IMR-90 (cell line): ENCODE data around the gene NDRG2. TPM values are rescaled to one million over a fixed set of nuclear protein-coding genes. Genes with fewer than 3 reads are reported as not detected.

ENCODE experiments used
- ATAC-seq: fragments of 200-7000 bp; cut with Tn5 transposase; 2 replicates; pipeline ENCODE4 v1.9.1; 2020; ENCODE audit warnings: low read depth, mild to moderate bottlenecking, moderate library complexity
- BruUV-seq: library from RNA; stranded (reverse); fragments of 400-500 nt; replicated peaks from 2 replicates; lab custom pipeline; 2021; lab: Mats Ljungman, UMichigan
- CTCF ChIA-PET: fragments of 300-600 bp; formaldehyde crosslinking; extraction: SDS; loops from one replicate; lab custom pipeline; 2021; ENCODE audit warnings: antibody characterized with exemption; lab: Yijun Ruan, JAX
- POLR2A ChIA-PET: fragments of 300-600 bp; sonication (Branson Sonifier 250); formaldehyde crosslinking; loops from one replicate; lab custom pipeline; 2022; ENCODE audit warnings: antibody characterized with exemption; ENCODE audit not compliant: unreplicated experiment; lab: Charles Lee
- DNase-seq: peaks from one replicate; pipeline ENCODE4 v3.0.0; 2013
- H2AFZ ChIP-seq: replicated peaks from 2 replicates; pipeline ENCODE3; 2013; ENCODE audit warnings: low read length, mild to moderate bottlenecking; ENCODE audit not compliant: poor library complexity
- H2AK5ac ChIP-seq: 2 replicates; pipeline ENCODE4 v1.6.1; 2013; ENCODE audit warnings: low read depth, low read length, inconsistent platforms
- H2AK9ac ChIP-seq: replicated peaks from 2 replicates; pipeline ENCODE3; 2013; ENCODE audit warnings: mild to moderate bottlenecking, low read depth, low read length, moderate library complexity; ENCODE audit not compliant: poor library complexity
- H2BK120ac ChIP-seq: 2 replicates; pipeline ENCODE4 v1.6.1; 2013; ENCODE audit warnings: low read depth, low read length, inconsistent platforms
- H2BK15ac ChIP-seq: 3 replicates; pipeline ENCODE4 v1.6.1; 2013; ENCODE audit warnings: low read depth, low read length, inconsistent platforms
- H2BK20ac ChIP-seq: 2 replicates; pipeline ENCODE4 v1.6.1; 2013; ENCODE audit warnings: low read depth, mild to moderate bottlenecking, inconsistent platforms, low read length, moderate library complexity
- H2BK5ac ChIP-seq: 2 replicates; pipeline ENCODE4 v1.6.1; 2013; ENCODE audit warnings: mild to moderate bottlenecking, low read depth, low read length, inconsistent platforms; ENCODE audit not compliant: poor library complexity, severe bottlenecking
- H3K14ac ChIP-seq: replicated peaks from 2 replicates; pipeline ENCODE4 v1.6.1; 2013; ENCODE audit warnings: low read depth, low read length, inconsistent platforms
- H3K18ac ChIP-seq: 2 replicates; pipeline ENCODE4 v1.6.1; 2013; ENCODE audit warnings: low read depth, low read length, control low read depth
- H3K23ac ChIP-seq: 2 replicates; pipeline ENCODE4 v1.6.1; 2013; ENCODE audit warnings: low read depth, low read length, inconsistent platforms
- H3K27ac ChIP-seq: 2 replicates; pipeline ENCODE4 v1.5.1; 2013; ENCODE audit warnings: mild to moderate bottlenecking, control low read depth, low read length; ENCODE audit not compliant: insufficient read depth
- H3K27me3 ChIP-seq: 2 replicates; pipeline ENCODE4 v1.6.1; 2013; ENCODE audit warnings: low read length; ENCODE audit not compliant: control insufficient read depth, insufficient read depth
- H3K36me3 ChIP-seq: 2 replicates; pipeline ENCODE4 v1.6.1; 2013; ENCODE audit warnings: low read length, mixed read lengths; ENCODE audit not compliant: control insufficient read depth, insufficient read depth
- H3K4ac ChIP-seq: 2 replicates; pipeline ENCODE4 v1.6.1; 2013; ENCODE audit warnings: low read depth, low read length, inconsistent platforms
- H3K4me1 ChIP-seq: 2 replicates; pipeline ENCODE4 v1.6.1; 2013; ENCODE audit warnings: low read length, mixed read lengths; ENCODE audit not compliant: control insufficient read depth, insufficient read depth
- H3K4me2 ChIP-seq: 2 replicates; pipeline ENCODE4 v1.6.1; 2013; ENCODE audit warnings: low read depth, mild to moderate bottlenecking, control low read depth, low read length, moderate library complexity
- H3K4me3 ChIP-seq: 2 replicates; pipeline ENCODE4 v1.5.1; 2013; ENCODE audit warnings: low read depth, mild to moderate bottlenecking, control low read depth, low read length, moderate library complexity; ENCODE audit not compliant: insufficient read depth
- H3K56ac ChIP-seq: 2 replicates; pipeline ENCODE4 v1.6.1; 2013; ENCODE audit warnings: low read length, inconsistent platforms; ENCODE audit not compliant: insufficient read depth; ENCODE audit errors: extremely low read depth
- H3K79me1 ChIP-seq, 2 experiments: 2 replicates each; pipeline ENCODE4 v1.6.1; 2013; ENCODE audit warnings: low read length in 2 of 2, inconsistent platforms in 1 of 2, low read depth in 1 of 2
- H3K9ac ChIP-seq: 2 replicates; pipeline ENCODE4 v1.6.1; 2013; ENCODE audit warnings: low read depth, low read length, control low read depth
- H3K9me1 ChIP-seq: 2 replicates; pipeline ENCODE4 v1.6.1; 2013; ENCODE audit warnings: low read length, inconsistent platforms; ENCODE audit not compliant: insufficient read depth
- H3K9me3 ChIP-seq: 2 replicates; pipeline ENCODE4 v1.6.1; 2013; ENCODE audit warnings: low read length; ENCODE audit not compliant: control insufficient read depth, insufficient read depth
- H4K20me1 ChIP-seq: 2 replicates; pipeline ENCODE4 v1.6.1; 2013; ENCODE audit warnings: low read length, inconsistent platforms; ENCODE audit not compliant: insufficient read depth
- H4K5ac ChIP-seq: 2 replicates; pipeline ENCODE4 v1.6.1; 2013; ENCODE audit warnings: mild to moderate bottlenecking, low read depth, low read length, control low read depth
- H4K8ac ChIP-seq, 2 experiments: 2 replicates each; pipeline ENCODE4 v1.6.1; 2013; ENCODE audit warnings: low read depth in 2 of 2, low read length in 2 of 2, control low read depth in 1 of 2, inconsistent platforms in 1 of 2
- H4K91ac ChIP-seq: 2 replicates; pipeline ENCODE4 v1.6.1; 2013; ENCODE audit warnings: low read depth, low read length, inconsistent platforms; ENCODE audit not compliant: insufficient read depth
- BHLHE40 ChIP-seq: fragments of 150-350 bp; IDR thresholded peaks from 2 replicates; pipeline ENCODE4 v1.6.1; 2016; ENCODE audit warnings: mild to moderate bottlenecking, low read depth, low read length
- CEBPB ChIP-seq: IDR thresholded peaks from 2 replicates; pipeline ENCODE4 v1.6.1; 2012; ENCODE audit warnings: low read depth, low read length, improper control_type of control experiment
- CHD1 ChIP-seq: IDR thresholded peaks from 2 replicates; pipeline ENCODE4 v1.6.1; 2012; ENCODE audit warnings: low read depth, low read length, improper control_type of control experiment
- MAFK ChIP-seq: IDR thresholded peaks from 2 replicates; pipeline ENCODE4 v1.6.1; 2012; ENCODE audit warnings: low read depth, low read length, improper control_type of control experiment
- MAZ ChIP-seq: IDR thresholded peaks from 2 replicates; pipeline ENCODE4 v1.6.1; 2012; ENCODE audit warnings: low read depth, mild to moderate bottlenecking, low read length, improper control_type of control experiment, moderate library complexity, borderline replicate concordance
- POLR2A ChIP-seq: IDR thresholded peaks from 2 replicates; pipeline ENCODE4 v1.6.1; 2012; ENCODE audit warnings: mild to moderate bottlenecking, low read depth, low read length
- RCOR1 ChIP-seq: IDR thresholded peaks from 2 replicates; pipeline ENCODE4 v1.6.1; 2012; ENCODE audit warnings: mild to moderate bottlenecking, low read length, improper control_type of control experiment; ENCODE audit not compliant: insufficient replicate concordance
- WGBS, 2 experiments: methylation state at CpG; one replicate each; pipeline versions ENCODE4 v1.1.5 to v1.1.7; 2013; ENCODE audit warnings: missing lambda C conversion rate in 2 of 2; ENCODE audit not compliant: insufficient read length in 1 of 2; ENCODE audit errors: extremely low coverage in 2 of 2; 5-methylcytosine and 5-hydroxymethylcytosine counted together
- dilution Hi-C: fragments of 300-500 bp; cut with HindIII; formaldehyde crosslinking; loops from one replicate; pipeline ENCODE4 v1.14.3; 2018; ENCODE audit warnings: low sequenced_read_pairs; ENCODE audit not compliant: unreplicated experiment
- in situ Hi-C: fragments of 300-500 bp; cut with MboI; formaldehyde crosslinking; loops from 3 replicates; pipeline ENCODE4 v1.14.3; 2019; ENCODE audit warnings: low sequenced_read_pairs, inconsistent platforms, mixed read lengths
- intact Hi-C: fragments of 100-400 bp; cut with micrococcal nuclease; formaldehyde crosslinking; loops from 2 replicates; pipeline ENCODE4 v1.10.0; 2022
- polyA plus RNA-seq, 3 experiments: library from polyadenylated mRNA; depleted of rRNA; stranded (reverse); fragments of >200 nt; gene quantifications; 2 replicates each; pipeline ENCODE4 v1.2.3, GENCODE V29; 2012; ENCODE audit warnings: low replicate concordance in 1 of 3
- total RNA-seq: library from RNA; depleted of rRNA; stranded (reverse); fragments of >200 nt; gene quantifications from 2 replicates; pipeline ENCODE4 v1.2.3, GENCODE V29; 2012

The NDRG2 gene
- total and polyA plus RNA-seq, 2 of the 4 experiments (the other 2 are of a cell fraction), result 0.36 to 1.5 TPM

DNA sequence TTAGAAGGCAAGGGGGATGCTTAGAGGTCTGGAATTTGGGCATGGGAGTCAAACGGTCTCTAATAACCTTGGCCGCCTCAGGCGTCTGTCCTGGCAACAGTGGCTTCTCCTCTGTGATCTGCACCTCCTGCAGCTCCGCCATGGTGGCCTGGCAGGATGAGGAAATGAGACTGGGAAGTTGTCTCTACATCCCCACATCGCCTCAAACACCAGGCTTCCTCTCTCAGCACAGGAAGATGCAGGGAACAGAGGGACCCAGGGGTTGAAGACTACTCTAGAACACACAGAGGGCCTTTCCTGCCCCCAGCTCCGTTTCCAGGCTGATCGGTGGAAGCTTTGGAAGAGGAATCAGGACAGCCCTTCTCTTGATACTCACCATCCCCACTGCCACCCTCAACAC is 1.7 kb downstream of the NDRG2 start:
- Histone ChIP-seq H3K79me1 (no peaks in the 10 kb centered on the region), H4K91ac (no peak overlapping the region), H3K9me1 (no peaks in the 10 kb centered on the region), H3K4me2 (no peak overlapping the region), H3K14ac (no peak overlapping the region), H2AK9ac (no peak overlapping the region), H3K9me3 (no peaks in the 10 kb centered on the region), H3K56ac (no peak overlapping the region), H3K27ac (no peak overlapping the region), H3K27me3 (peaks cover 59% of the 10 kb centered on the region), H4K8ac (no peak overlapping the region), H3K36me3 (no peaks in the 10 kb centered on the region), H3K9ac (no peak overlapping the region), H2BK5ac (no peak overlapping the region), H2BK120ac (no peak overlapping the region), H2BK15ac (no peak overlapping the region), H2AFZ (no peak overlapping the region), H3K4ac (no peak overlapping the region), H3K4me1 (no peaks in the 10 kb centered on the region), H2AK5ac (no peak overlapping the region), H4K20me1 (no peaks in the 10 kb centered on the region), H4K5ac (no peak overlapping the region), H2BK20ac (no peak overlapping the region), H3K4me3 (no peak overlapping the region), H3K23ac (no peak overlapping the region), H3K18ac (no peak overlapping the region)
- no TSS peak for BruUV-seq
- WGBS, 2 experiments, result no CpG with 5 or more reads among the region's 7 CpGs
- no peak for DNase-seq
- TF ChIP-seq BHLHE40, result no peak
- no peak for TF ChIP-seq MAZ
- TF ChIP-seq POLR2A, result no peak
- TF ChIP-seq CEBPB, result no peak
- no peak for TF ChIP-seq RCOR1
- no peak for TF ChIP-seq CHD1
- TF ChIP-seq MAFK, result no peak
- dilution Hi-C loops, result no loop called here
- CTCF ChIA-PET, result interaction anchor here (1.2 kb wide), 1 partner anchor 9 kb away, joined by 4 read pairs; no protein-coding TSS in a partner anchor
- no peak for ATAC-seq
- intact Hi-C loops, result no loop called here
- POLR2A ChIA-PET, result no interaction called here
- in situ Hi-C loops, result no loop called here
